Measurements from ENCODE around the gene MAP1LC3B.

Gene MAP1LC3B

DNA sequence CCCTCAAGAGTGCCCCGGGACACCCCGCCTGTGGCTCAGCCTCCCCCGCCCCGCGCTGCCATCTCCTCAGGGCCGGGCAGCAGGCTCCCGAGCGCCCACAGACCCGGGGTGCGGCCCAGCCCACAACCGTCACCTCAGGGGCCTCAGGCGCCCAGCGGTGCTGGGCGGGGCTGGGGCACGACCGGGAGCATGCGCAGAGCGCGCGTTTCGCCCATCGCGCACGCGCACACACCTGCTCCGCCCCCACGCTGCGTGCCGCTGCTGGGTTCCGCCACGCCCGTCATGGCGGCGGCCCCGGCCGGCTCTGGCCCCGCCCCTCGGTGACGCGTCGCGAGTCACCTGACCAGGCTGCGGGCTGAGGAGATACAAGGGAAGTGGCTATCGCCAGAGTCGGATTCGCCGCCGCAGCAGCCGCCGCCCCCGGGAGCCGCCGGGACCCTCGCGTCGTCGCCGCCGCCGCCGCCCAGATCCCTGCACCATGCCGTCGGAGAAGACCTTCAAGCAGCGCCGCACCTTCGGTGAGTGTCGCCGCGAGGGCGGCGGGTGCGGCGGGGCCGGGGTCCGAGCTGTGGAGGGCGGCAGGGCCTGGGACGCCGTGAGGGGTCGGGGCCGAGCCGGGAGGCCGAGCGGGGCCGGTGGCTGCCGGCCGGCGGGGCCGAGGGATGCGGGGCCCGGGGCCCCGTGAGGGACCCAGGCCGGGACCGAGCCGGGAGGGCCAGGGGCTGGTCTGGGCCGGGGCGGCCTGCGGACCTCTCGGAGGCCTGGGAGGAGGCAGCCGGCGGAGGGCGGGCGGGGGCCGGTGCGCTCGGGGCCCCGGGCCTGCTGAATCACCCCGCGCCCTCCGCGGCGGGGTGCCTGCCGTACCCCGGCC, at the start of gene MAP1LC3B:
MAP1LC3B (plus strand) TSS at position 387 of the 871 bp plus-strand sequence; CDS start at position 479, 92 bp downstream.
- peak; percentile 99 for DNase-seq (ENCODE audit: low spot score)

DNA sequence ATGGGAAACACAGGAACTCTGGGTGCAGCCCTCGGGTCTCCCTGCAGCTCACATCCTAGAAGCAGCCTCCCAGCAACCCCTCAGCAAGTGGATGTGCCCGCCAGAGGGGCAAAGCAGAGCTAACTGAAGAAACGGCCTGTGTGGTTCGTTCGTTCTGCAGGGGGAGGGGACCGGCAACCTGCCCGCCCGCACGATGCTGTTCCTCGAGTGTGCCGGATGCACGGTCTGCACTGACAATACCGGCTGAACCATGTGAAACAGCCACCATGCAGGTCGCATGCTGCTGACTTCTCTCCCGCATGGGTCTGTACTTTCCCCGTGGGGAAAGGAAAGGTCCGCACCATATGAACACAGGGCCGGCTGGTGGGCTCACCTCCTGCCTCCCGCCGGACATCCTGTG, 49.6 kb upstream of the MAP1LC3B start:
- no peak for DNase-seq (ENCODE audit: low spot score)

DNA sequence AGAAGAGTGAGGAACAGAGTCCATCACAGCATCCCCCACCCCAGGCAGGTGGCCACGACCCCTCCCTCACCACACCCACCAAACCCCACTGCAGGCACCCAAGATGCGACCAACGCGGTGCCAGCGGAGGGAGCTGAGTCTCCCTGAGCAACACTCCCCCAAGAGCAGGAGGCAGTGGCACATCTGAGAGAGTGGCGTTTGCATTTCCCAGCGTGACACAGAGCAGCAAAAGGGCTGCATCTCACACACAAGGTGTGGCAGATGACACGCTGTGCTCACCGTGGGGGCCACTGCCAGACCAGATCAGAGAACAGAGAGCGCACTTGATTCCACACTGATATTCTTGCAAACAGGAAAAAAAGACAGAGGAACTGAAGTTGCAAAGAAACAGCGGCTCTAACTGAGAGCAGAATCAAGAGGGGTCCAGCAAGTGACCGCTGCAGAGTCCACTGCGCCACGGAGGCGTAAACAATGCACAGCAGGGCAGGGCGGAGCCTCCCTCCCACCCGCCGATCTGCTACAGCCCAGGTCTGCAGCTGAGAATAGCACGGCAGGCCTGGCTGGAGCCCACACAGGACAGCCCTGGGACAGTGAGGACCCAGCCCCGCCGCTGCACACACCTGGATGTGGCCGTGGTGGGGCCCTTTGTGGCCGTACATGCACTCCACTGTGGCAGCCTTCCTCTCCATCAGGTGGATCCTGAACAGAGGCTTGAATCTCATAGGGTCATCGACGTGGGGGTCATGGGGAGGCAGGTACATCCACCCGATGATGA, 49.0 kb upstream of the MAP1LC3B start:
- no peak for DNase-seq (ENCODE audit: low spot score)

GRCh38 chr16:87343753-87344050, 48.4 kb upstream of the MAP1LC3B start:
- no peak for DNase-seq (ENCODE audit: low spot score)

DNA sequence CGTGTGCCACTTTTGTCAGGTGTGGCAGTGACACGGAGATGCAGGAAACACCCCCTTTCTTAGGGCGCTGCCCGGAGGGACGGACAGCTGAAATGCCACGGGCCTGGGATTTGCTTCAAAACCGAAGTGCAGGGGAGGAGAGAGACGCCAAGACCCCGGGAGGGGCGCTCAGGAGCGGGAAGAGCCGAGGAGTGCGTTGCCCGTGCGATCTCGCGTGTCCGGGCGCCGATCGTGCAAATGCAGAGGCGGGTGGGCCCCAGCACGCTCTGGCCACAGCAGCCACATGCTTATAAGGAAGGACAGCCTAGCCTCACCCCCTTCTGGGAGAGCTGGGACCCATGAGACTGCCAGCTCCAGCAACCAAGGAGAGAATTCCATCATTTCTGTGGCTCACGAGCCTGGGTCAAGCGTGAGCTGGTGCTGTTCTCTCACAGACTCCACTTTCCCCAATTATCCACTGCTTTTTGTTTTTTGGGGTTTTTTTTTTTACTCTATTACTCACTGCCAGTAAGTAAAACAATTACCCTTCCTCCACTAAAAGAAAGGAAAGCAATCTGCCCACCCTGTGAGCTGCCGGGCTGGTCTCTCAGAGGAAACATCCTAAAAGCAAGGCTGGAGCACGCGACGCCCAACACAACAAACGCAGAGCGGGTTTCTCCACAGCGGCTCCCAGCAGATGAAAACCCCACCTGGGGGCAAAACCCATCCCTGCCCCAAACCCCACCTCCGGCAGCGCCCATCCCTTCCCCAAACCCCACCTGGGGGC, 47.8 kb upstream of the MAP1LC3B start:
- no peak for DNase-seq (ENCODE audit: low spot score)

DNA sequence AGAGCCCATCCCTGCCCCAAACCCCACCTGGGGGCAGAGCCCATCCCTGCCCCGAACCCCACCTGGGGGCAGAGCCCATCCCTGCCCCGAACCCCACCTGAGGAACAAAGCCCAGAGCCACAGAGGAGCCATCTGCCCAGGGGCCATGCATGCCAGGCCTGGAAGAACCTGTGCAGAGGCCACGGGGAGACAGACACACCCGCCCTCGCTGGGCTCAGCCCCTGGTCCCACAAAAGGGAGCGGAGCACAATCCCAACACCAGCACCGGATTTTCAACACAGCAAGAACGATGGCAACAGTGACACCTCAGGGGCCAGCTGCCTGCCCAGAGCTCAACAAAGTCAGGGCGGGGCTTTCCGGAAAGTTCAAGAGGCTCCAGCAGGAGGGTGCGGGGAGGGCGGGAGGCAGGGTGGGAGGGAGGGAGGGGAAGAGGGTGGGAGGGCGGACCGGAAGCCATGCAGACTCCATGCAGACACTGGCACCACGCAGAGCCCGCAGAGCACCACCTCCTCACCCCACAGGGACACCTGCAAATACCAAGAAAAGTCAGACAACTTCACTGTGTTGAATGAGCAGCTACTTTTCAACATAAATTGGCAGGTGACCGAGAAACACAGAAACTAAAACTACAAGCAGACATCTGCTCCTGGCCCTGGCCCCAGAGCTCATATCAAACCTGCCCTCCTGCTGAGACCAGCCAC, 47.1 kb upstream of the MAP1LC3B start:
- no peak for DNase-seq (ENCODE audit: low spot score)

GRCh38 chr16:87345726-87346424, 46.3 kb upstream of the MAP1LC3B start:
- no peak for DNase-seq (ENCODE audit: low spot score)

DNA sequence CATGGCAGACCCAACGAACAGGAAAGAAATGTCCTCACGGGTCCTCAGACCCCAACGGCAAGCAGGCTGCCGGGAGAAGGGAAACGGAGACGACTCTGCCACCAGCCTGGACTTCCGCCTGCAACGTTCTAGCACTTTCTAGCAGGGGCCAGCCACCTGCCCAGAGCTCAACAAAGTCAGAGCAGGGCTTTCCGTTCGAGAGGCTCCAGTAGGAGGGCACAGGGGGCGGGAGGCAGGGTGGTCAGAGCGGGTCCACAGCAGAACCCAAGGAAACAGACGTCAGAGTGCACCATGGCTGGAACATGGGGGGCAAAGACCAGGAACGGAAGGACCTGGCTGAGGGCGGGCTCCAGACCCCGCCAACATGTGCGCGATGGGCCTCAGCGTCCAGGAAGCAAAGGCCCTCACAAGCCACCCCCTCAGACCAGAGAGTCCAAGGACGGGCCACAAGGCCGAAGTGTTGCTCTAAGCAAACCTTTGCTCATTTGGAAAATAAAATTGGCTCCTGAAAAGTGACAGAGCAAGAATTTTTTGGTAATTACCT, 45.5 kb upstream of the MAP1LC3B start:
- DNase-seq (ENCODE audit: low spot score): no peak

GRCh38 chr16:87347932-87348615, 44.1 kb upstream of the MAP1LC3B start:
- no peak for DNase-seq (ENCODE audit: low spot score)

GRCh38 chr16:87348616-87349157, 43.4 kb upstream of the MAP1LC3B start:
- DNase-seq (ENCODE audit: low spot score): no peak

DNA sequence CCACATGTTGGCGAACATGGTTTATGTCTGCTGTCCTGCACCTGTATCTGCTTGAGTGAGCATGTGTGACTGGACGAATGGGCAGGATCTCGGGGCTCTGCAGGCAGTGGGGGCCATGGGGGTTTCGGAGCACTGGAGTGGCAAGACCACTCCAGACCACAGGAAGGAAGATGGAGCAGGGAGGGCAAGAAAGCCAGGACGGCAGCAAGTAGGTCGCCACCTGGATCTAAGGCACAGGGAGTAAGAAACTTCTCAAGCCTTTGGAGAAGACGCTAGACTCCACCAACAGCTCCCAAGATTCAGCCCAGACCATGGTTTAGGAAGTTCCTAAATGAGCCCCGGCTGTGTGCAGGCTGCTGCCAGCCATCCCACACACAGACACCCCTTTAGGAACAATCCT, 42.1 kb upstream of the MAP1LC3B start:
- DNase-seq (ENCODE audit: low spot score): no peak

GRCh38 chr16:87350681-87351319, 41.3 kb upstream of the MAP1LC3B start:
- peak; percentile 78 for DNase-seq (ENCODE audit: low spot score)

DNA sequence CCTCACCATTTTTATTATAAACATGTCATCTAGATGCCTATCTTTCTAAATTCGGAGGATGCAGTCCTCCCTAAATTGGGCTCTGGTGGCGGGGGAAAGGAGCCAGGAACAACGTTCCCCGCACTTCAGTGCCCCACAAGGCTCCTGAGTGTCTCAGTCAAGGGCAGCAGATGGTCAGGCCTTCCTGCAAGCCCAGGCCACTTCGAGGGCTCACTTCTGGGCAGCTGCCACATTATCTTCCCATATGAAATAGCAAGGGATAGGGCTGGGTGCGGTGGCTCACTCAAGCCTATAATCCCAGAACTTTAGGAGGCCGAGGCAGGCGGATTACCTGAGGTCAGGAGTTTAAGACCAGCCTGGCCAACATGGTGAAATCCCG, 40.8 kb upstream of the MAP1LC3B start:
- no peak for DNase-seq (ENCODE audit: low spot score)

DNA sequence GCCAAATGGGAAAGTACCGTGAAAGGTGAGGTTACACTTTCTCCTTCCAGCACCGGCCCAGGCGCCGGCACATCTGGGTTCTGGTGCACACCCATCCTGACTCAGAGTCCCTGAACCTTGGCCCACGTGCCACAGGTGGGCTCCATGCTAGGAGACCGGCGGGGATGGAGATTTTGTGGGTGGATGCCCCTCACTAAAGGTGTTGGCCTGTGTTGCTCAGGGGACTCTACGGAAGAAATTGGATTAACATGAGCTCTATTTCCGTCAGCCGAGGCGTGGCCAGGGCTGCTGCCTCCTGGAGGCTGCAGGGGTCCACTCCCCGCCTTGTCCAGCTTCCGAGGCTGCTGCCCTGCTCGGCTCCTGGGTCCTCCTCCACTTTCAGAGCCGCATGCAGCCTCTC, 39.3 kb upstream of the MAP1LC3B start:
- no peak for DNase-seq (ENCODE audit: low spot score)

DNA sequence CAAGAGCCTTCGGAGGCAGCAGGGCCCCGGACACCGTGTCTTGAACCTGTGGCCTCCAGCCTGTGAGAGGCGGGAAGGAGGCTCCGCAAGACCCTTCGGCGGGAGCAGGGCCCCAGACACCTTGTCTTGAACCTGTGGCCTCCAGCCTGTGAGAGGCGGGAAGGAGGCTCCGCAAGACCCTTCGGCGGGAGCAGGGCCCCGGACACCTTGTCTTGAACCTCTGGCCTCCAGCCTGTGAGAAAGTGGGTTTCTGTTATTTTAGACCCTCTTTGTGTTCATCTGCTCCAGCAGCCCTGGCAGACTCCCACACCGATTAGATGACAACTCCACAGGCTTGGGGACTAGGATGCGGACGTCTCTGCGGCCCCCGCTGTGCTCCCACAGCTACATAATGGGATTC, 38.5 kb upstream of the MAP1LC3B start:
- no peak for DNase-seq (ENCODE audit: low spot score)

- no peak for DNase-seq (ENCODE audit: low spot score)
Measured at GRCh38 chr16:87356491-87356853, 35.7 kb upstream of the MAP1LC3B start.

DNA sequence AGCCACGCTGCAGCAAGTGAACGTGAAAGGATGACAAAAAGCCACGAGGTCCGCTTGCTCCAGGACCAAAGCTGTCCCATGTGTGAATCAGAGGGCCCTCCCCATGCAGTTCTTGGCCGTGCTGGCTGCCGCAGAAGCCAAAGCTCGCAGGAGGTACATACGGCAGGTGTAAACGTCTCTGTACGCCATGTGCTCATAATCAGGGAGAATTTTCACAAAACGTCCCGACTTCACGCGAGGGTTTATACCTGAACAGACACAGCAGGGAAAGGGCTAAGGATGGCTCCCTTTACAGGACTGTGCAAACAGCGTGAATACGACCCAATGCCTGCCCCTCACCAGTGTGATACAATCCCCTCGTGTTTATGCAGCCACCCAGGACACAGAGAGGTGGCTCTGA, 33.9 kb upstream of the MAP1LC3B start:
- no peak for DNase-seq (ENCODE audit: low spot score)

DNA sequence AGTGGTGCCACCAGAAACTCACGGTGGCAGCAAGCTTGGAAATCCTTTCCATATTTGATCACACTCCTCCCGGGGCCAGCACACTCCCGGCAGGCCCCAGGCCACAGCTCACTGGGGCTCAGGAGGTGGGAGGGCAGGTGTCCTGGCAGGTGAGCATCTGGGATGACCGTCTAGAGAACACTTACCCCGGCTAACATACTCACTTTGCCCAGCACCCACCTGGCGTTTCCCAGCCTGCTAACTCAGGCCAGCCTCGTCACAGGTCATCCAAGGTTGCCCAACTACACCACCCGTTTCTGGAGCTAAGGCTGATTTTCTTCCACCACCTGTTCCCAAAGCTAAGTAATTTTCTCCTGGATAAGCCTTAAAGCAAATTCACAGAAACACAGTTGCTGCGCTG, 33.4 kb upstream of the MAP1LC3B start:
- DNase-seq (ENCODE audit: low spot score): no peak

DNA sequence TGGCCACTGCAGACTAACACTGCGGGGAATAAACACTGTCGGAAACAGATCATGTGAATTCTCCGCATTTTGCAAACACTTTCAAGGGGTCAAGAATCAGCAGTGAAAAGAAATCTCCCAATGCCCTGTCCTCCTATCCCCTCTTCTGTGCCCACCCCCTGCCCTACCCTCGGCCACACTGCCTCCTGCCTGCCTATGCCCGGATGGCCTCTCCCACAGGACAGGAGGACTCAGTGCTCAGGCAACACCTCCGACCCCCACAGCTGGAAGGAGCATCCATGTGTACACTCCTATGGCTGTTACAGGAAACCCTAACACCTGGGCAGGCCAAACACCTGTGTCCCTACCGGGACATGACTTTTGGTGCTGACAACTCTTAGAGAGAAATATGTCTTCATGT, 33.0 kb upstream of the MAP1LC3B start:
- DNase-seq (ENCODE audit: low spot score): no peak
